GM19351 (cell line): ENCODE results near the gene IFNAR1.
"Not testable (repeated sequence)": the region's sequence is repeated elsewhere in the genome, so short reads cannot be mapped to it uniquely, and the experiment has no call there.

Source experiments
- ATAC-seq: cut with Tn5 transposase; IDR thresholded peaks from one replicate; pipeline ENCODE4 v1.9.1; 2021; ENCODE audit warnings: mild to moderate bottlenecking, moderate library complexity; ENCODE audit not compliant: unreplicated experiment

The IFNAR1 gene

DNA sequence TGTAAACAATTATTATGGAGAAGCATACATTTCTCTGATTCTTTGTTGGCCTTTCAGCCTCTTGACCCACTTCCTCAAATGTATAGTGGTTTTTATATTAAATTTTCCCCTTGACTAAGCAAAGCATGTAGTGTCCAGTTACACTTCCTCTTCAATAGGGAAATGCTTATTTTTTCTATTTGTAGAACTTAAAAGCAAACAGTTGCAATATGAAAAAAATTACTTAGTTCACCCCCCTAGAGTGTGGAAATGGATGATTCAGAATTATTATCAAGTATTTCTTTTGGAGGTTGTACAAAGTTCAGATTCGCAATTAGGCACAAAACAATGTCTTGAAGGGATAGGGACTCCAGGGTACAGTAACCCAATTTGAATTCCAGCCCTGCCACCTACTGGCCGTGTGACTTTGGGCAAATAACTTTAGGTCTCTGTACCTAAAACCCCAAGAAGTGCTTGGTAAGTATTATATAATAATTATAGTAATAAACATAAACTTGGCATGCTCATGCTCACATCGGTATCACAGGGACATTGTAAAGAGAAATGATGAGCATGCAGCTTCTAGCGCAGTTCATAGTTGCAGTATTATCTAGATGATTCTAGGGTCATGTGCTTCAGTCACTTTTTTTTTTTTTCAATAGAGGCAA, 49.8 kb downstream of the IFNAR1 start:
- no peak for ATAC-seq

DNA sequence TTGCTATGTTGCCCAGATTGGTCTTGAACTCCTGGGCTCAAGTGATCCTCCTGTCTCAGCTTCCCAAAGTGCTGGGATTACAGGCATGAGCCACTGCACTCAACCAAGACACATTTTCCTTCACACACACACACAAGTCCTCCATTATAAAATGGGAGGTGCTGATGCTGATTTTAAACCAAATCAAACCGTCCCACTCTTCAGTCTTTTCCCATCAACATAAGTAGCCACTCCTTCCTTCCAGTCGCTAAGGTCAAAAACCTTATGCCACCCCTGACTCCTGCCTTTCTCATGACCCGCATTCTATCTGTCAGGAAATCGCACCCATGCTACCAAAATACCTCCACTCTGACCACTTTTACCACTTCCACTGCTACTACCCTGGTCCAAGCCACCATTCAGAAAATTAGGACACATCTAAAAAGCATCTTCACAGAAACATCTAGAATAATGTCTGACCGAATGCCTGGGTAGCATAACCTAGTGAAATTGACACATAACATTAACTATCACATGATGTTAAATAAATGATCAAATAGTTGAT, 50.4 kb downstream of the IFNAR1 start:
- no peak for ATAC-seq

DNA sequence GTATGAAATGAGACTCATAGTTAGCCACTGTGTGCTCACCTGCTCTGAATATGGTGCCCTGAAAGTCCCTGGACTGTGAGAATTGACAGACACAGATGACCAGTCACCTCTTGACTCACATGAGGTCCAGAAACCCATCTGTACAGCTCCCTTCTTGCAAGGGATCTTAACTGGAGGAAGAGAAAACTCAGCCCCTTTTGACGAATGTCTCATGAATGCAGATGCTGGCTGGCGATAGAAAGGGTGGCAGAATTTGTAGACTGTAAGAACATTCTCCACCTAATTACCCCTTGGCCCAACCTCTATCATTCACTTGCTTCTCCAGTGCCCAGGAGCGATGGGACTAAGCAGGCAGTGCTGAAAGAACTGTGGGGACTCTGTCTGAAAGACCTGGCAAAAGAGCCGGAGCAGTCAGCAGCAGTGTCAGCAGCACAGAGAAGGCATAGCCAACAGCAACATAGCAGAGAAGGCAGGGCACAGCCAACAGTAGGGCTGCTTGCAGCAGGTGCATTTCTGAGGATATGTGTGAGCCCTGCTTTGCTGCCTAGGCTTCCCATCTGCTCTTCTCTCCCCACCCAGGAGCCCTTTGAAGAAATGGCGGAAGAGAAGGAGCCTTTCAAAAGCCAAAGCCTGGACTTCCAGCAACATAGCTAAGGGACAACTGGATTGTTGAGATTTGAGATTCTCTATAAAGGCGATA, 52.6 kb downstream of the IFNAR1 start:
- no peak for ATAC-seq

DNA sequence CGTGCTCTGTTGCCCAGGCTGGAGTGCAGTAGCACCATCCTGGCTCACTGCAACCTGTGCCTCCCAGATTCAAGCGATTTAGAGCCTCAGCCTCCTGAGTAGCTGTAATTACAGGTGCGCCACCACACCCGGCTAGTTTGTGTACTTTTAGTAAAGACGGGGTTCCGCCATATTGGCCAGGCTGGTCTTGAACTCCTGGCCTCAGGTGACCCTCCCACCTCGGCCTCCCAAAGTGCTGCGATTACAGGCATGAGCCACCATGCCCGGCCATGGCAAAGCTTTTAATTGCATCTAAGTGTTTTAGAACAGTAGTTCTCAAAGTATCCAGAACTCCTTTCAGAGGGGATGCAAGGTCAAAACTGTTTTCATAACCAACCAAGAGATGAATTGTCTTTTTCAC, 53.3 kb downstream of the IFNAR1 start:
- no peak for ATAC-seq

DNA sequence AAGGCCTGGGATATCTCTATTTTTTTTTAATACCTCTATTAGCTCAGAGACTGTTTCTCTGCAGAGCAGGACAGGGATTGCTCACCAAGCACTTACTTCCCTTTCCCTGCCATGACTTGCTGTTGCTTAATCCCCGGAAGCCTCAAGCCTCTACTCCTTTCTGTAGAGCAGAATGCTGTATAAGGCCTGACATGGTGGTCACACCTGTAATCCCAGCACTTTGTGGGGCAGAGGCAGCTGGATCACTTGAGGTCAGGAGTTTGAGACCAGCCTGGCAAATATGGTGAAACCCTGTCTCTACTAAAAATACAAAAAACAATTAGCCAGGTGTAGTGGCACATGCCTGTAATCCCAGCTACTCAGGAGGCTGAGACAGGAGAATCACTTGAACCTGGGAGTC, 55.2 kb downstream of the IFNAR1 start:
- ATAC-seq: not testable (repeated sequence)

DNA sequence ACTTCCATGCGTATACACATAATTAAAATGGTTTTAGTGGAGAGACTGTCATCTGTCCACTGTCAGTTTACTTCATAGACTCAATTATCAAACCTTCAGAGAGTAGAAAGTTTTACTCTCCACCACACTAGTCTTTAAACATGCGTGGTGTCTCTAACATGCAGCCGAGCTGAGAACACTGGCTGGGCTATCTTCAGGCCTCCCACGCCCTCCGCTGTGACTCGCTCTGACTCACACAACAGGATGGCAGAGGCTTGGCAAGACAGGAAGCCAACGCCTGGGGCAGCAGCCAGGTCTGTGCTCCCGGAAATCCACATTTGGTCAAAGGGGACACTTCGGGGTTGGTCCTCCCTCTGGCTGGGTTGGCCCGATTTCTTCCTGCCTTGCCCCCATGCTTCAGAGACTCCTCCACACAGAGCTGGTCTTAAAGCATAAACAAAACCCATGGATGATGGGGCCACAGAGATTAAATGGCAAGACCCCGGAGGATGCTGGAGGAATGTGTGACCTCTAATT, 55.8 kb downstream of the IFNAR1 start:
- ATAC-seq: peak; percentile 48

DNA sequence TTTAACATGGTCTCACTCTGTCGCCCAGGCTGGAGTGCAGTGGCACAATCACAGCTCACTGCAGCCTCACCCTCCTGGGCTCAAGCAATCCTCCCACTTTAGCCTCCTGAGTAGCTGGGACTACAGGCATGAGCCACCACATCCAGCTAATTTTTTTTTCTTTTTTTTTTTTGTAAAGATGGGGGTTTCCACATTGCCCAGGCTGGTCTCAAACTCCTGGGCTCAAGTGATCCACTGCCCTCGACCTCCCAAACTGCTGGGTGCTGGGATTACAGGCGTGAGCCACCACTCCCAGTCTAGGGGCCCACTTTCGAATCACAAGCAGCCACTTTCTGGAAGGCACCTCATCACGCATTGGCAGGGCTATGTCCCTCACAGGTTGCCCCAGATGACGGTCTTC, 56.6 kb downstream of the IFNAR1 start:
- not testable (repeated sequence) for ATAC-seq

DNA sequence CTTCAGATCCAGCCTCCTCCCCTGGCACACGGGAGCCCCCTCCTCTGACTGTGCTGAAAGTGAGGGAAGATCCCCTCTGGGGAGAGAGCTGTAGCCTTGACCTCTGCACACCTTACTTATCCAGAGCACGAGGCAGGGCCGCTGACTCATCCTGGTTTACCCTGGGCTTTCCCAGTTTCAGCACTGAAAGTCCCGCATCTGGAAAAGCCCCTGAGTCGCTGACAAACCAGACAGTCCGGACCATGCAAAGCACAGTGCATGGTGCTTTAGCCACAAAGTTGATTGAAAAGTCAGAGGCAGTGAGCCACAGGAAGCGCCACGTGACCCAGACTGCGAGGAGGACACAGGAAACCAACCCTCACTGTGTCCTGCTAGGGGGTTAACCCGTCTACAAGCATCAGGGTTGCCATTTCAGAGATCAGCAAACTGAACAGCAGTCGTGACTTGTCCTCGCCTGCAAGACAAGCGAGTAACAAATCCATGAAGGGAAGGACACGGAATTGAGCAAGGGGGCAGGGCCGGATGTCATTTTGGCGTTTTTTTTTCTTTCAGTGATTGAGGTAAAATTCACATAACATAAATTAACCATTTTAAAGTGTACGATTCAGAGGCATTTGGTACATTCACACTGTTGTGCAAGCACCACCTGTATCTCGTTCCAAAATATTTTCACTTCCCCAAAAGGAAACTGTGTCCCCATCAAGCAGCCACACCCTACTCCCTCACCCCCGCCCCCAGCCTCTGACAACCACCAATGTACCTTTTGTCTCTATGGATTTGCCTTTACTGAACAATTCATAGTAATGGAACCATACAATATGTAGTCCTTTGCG, 58.5 kb downstream of the IFNAR1 start:
- peak; percentile 70 for ATAC-seq

DNA sequence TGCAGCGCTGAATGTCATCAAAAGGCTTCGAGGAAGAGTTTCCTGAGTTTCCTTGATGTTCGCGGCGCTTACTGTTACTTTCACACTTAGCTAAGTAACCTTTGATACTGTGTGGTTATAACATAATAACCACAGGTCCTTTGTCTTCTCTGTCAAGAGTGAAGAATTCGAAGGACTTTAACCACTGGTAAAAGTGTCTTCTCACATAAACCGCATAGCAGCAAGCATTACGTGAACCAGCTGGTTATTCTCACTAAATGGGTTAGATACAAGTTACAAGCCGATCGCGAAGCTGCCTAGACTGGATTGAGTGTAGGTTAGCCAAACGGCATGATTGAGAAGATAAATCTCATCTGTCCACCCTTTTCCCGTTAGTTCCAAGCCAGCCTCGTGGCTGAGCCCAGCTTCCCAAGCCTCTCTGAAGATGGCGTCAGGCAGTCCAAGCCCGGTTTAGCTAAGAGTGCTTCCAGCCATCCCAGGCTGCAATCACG, 60.1 kb downstream of the IFNAR1 start:
- no peak for ATAC-seq

DNA sequence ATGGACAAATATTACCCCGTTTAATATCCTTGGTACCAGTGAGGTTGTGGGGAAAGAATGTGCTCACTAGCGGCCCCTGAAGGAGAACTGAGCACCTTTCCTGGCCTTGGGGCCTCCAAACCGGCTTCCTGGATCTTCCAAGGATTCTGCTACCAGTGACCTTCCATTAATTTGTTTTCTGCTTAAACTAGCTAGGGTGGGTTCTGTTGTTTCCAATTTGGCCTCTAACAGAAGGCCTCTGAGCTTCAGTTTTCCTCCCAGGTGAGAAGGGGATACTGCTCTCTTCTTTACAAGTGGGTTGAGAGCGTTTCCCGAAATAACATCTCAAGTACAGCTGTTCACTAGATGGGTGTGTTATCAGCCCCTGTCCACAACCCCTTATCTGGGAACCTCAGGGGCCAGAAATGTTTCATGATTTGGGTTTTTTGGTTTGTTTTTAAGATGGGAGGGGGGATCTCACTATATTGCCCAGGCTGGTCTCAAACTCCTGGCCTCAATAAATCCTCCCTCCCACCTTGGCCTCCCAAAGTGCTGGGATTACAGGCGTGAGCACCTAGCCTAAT, 61.5 kb downstream of the IFNAR1 start:
- no peak for ATAC-seq

DNA sequence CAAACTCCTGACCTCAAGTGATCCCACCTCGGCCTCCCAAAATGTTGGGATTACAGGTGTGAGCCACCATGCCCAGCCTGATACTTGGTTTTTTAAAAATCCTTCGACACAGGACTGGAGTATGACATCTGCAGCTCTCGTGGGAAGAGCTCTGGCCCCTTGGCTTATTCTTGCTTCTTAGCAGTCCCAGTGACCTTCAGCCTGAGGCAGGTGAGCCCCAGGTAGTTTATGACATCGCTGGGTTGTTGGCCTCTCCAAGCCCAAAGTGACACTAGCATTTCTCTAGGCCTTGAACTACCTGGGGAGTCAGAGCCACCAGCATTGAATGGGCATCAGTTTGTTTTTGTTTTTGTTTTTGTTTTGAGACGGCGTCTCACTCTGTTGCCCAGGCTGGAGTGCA, 62.5 kb downstream of the IFNAR1 start:
- no peak for ATAC-seq

DNA sequence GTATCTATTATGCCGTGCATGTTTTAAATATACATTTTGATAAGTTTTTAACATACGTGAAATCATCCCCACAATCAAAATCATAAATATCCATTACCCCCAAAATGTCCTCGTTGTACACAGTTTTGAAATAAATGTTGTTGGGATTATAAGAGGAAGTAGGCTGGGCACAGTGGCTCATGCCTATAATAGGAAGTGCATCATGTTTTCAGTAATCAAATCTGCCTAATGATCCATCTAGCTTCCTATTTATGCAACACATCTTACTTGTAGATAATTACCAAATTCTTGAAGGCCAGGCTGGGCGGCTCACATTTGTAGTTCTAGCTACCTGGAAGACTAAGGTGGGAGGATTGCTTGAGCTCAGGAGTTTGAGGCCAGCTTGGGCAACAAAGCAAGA, 63.4 kb downstream of the IFNAR1 start:
- ATAC-seq: no peak

DNA sequence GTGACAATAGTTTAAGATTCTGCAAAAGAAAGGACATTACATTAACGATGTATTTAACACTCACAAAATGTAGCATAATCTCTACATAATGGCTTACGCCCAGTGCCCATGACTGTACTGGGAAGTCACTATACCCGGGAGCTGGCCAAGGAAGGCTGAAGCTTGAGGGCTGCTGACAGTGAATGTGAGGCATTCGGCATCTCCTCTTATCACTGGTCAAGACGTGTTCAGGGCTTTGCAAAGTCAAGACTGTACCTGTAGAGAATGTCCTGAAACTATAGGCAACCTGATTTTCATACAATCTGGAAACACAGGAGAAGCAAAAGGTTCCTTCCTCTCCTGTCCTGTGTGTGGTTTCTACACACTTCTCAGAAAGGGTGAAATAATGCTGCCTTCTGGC, 65.7 kb downstream of the IFNAR1 start:
- ATAC-seq: no peak

DNA sequence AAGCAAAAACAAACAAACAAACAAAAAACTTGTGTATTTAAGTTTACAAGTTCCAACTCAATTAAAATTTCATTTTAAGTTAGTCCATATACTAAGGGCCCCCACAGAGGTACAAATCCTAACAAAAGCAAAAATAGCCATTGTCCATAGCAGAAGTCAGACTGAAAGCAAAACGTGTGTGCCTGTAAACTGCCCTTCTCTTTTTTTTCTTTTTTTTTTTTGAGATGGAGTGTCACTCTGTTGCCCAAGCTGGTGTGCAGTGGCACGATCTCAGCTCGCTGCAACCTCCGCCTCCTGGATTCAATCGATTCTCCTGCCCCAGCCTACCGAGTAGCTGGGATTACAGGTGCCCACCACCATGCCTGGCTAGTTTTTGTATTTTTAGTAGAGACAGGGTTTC, 66.9 kb downstream of the IFNAR1 start:
- no peak for ATAC-seq

DNA sequence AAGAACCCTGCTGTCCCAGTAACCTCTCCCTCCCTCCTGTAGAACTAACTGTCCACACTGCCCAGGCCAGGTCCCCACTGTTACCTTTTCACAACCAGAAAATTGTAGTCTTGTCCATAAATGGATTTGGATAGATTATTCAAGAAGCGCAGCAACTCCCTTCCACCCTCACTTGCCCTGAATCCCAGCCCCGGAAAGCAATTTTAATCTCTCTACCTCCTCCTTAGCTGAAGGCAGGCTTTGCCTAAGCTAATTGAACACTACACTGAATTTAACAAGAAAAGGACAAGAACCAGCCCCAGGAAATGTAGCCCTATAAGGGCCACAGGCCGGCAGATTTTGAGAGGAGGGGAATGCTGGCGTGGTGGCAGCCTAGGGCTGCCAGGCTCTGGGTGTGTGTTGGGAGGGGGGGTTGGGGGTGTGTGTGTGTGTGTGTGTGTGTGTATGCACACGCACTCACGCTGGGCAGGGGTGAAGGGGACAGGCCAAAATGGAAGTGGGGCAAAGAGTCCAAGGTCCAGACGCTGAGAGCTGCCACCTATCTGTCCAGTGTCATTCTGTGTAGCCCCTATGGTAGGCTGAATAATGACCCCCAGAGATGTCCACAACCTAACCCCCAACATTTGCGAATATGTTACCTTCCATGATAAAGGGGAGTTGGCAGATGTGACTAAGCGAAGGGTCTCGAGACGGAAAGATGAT, 67.7 kb downstream of the IFNAR1 start:
- ATAC-seq: no peak

DNA sequence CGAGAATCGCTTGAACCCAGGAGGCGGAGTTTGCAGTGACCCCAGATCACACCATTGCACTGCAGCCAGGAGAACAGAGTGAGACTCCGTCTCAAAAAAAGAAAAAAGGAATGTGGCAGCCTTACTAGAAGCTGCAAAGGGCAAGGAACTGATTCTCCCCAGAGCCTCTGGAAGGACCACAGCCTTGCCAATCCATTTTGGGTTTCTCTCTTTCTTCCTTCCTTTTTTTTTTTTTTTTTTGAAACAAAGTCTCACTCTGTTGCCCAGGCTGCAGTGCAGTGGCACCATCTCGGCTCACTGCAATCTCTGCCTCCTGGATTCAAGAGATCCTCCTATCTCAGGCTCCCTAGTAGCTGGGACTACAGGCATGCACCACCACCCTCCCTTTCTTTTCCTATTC, 68.6 kb downstream of the IFNAR1 start:
- no peak for ATAC-seq

DNA sequence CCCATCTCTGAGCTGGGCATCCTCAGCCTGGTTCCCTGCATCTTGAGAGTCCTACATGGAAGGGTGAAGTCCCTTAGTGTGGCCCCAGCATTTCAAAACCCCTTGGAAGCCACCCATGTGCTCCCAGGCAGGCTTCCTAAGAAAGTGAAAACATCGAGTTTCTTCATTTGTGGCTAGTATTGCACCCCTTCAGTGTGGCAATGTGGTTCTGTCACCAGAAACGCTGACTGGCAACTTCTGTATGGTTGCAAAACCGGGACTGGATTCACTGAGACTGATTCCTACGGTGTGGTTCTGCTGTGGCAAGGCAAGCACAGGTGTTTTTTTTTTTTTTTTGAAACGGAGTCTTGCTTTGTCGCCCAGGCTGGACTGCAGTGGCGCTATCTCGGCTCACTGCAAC, 69.5 kb downstream of the IFNAR1 start:
- ATAC-seq: no peak

DNA sequence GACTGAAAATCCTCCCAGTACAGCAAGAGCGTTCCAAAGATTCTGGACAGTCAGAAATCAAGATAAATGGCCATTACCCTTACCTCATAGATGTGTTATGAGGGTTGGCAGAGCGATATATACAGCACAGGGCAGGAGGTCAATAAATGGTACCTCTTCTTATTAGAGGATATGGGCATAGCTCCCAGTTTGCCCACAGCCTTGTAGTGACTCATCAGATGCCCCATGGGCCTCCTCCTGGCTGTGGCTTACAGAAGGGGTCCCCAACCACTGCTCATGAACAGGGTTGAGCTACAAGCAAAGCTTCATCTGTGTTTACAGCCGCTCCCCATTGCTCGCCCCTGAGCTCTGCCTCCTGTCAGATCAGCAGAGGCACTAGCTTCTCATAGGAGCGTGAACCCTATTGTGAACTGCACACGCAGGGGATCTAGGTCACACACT, 71.1 kb downstream of the IFNAR1 start:
- ATAC-seq: no peak

DNA sequence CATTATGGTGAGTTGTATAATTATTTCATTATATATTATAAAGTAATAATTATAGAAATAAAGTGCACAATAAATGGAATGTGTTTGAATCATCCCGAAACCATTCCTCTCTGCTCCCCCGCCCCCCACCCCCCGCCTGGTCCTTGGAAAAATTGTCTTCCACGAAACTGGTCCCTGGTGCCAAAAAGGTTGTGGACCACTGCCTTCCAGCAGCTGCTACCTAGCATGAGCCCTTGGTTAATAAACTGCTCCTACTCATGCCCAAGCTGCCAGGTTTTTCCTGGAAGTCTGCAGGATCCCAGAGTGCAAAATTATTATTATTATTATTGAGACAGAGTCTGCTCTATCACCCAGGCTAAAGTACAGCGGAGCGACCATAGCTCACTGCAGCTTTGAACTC, 71.7 kb downstream of the IFNAR1 start:
- ATAC-seq: no peak

DNA sequence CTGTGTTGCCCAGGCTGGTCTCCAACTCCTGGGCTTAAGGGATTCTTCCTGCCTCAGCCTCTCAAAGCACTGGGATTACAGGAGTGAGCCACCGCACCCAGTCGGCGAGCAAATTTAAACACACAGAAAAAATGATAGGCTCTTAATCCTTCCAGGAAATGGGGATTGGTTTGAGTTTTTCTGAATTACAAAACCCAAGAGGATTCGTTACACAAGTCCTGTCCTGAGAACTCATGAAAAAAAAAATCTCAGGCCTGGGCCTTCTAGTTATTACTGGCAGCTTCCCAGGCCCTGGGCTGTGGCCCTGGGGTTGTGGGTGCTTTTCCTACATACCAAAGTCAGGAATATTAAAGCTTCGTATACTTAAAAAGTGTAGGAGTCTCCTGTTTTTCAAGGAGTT, 72.2 kb downstream of the IFNAR1 start:
- no peak for ATAC-seq
